Progenitor cell of endocrine pancreas (in vitro differentiated cells): ENCODE data around the gene CFAP210. TPM values are rescaled to one million over a fixed set of nuclear protein-coding genes. Genes with fewer than 3 reads are reported as not detected.

Experiments used
- DNase-seq: peaks from one replicate; pipeline ENCODE4 v3.0.0; 2021; ENCODE audit warnings: low spot score; ENCODE audit not compliant: unreplicated experiment
- H3K27ac Mint-ChIP-seq: 2 replicates; pipeline ENCODE4 v1.8.0; 2021; ENCODE audit warnings: mild to moderate bottlenecking, moderate library complexity, mixed read lengths
- H3K27me3 Mint-ChIP-seq: 2 replicates; pipeline ENCODE4 v1.8.0; 2021; ENCODE audit warnings: mixed read lengths
- H3K36me3 Mint-ChIP-seq: 2 replicates; pipeline ENCODE4 v1.8.0; 2022; ENCODE audit warnings: mixed read lengths; ENCODE audit not compliant: insufficient read depth
- H3K4me1 Mint-ChIP-seq: 2 replicates; pipeline ENCODE4 v1.8.0; 2021; ENCODE audit warnings: low read depth, mixed read lengths
- H3K4me3 Mint-ChIP-seq: 2 replicates; pipeline ENCODE4 v1.8.0; 2021; ENCODE audit warnings: low read depth, mild to moderate bottlenecking, moderate library complexity, mixed read lengths
- H3K9me3 Mint-ChIP-seq: 2 replicates; pipeline ENCODE4 v1.8.0; 2021; ENCODE audit warnings: low read depth, mixed read lengths
- CTCF ChIP-seq: fragments of 200-600 bp; sonication (generic); IDR thresholded peaks from one replicate; pipeline ENCODE4 v1.5.0; 2021; ENCODE audit warnings: antibody characterized with exemption, mild to moderate bottlenecking; ENCODE audit not compliant: unreplicated experiment
- total RNA-seq: library from RNA; stranded (reverse); gene quantifications from 2 replicates; pipeline ENCODE4 v1.2.1, GENCODE V29; 2021

The CFAP210 gene
- total RNA-seq, 1 donor from 2014 or later, result 1.6 TPM

GRCh38 chr2:169644173-169644572 is 50.0 kb downstream of the CFAP210 start:
- peaks cover 5% of the 10 kb centered on the region for H3K4me1 Mint-ChIP-seq

GRCh38 chr2:169641464-169641863 is 52.7 kb downstream of the CFAP210 start:
- H3K4me1 Mint-ChIP-seq, result peaks cover 5% of the 10 kb centered on the region
- H3K36me3 Mint-ChIP-seq, result no peaks in the 10 kb centered on the region
- no peak for TF ChIP-seq CTCF
- H3K9me3 Mint-ChIP-seq, result no peaks in the 10 kb centered on the region
- no peaks in the 10 kb centered on the region for H3K27me3 Mint-ChIP-seq
- DNase-seq, result no peak
- no peak overlapping the region for H3K4me3 Mint-ChIP-seq
- H3K27ac Mint-ChIP-seq, result no peak overlapping the region

More at GRCh38 chr2:169644173-169644572, 50.0 kb downstream of the CFAP210 start:
- DNase-seq, result no peak
- Mint-ChIP-seq H3K27me3 (no peaks in the 10 kb centered on the region), H3K27ac (no peak overlapping the region), H3K36me3 (no peaks in the 10 kb centered on the region), H3K4me3 (no peak overlapping the region), H3K9me3 (no peaks in the 10 kb centered on the region)
- TF ChIP-seq CTCF, result no peak

GRCh38 chr2:169640104-169640503 is 54.1 kb downstream of the CFAP210 start:
- no peaks in the 10 kb centered on the region for H3K27me3 Mint-ChIP-seq

DNA sequence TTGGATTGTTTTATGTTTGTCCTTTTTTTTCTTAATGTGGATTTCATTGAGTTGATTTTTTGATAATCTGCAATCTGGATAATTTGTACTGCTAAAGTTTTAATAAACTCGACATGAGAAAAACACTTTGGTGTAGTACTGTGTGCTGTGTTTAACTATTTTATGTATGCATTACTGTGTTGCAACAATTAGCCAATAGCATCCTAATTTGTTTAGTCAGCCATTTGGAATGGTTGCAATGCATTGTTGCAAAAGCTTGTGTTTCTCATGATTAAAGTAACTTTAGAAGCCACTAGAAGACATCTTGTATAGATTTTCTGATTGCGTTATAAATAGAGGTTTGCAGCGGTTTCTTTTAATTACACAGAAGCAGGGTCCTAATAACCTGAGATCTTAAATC is 56.6 kb downstream of the CFAP210 start:
- DNase-seq, result no peak
- H3K4me1 Mint-ChIP-seq, result peaks cover 5% of the 10 kb centered on the region
- no peak overlapping the region for H3K4me3 Mint-ChIP-seq
- H3K36me3 Mint-ChIP-seq, result peaks cover 9% of the 10 kb centered on the region
- no peaks in the 10 kb centered on the region for H3K9me3 Mint-ChIP-seq
- H3K27me3 Mint-ChIP-seq, result no peaks in the 10 kb centered on the region
- no peak overlapping the region for H3K27ac Mint-ChIP-seq
- no peak for TF ChIP-seq CTCF

More at GRCh38 chr2:169640104-169640503, 54.1 kb downstream of the CFAP210 start:
- Mint-ChIP-seq H3K9me3 (no peaks in the 10 kb centered on the region), H3K4me1 (peaks cover 5% of the 10 kb centered on the region), H3K4me3 (no peak overlapping the region), H3K27ac (no peak overlapping the region), H3K36me3 (no peaks in the 10 kb centered on the region)
- TF ChIP-seq CTCF, result no peak
- DNase-seq, result no peak

DNA sequence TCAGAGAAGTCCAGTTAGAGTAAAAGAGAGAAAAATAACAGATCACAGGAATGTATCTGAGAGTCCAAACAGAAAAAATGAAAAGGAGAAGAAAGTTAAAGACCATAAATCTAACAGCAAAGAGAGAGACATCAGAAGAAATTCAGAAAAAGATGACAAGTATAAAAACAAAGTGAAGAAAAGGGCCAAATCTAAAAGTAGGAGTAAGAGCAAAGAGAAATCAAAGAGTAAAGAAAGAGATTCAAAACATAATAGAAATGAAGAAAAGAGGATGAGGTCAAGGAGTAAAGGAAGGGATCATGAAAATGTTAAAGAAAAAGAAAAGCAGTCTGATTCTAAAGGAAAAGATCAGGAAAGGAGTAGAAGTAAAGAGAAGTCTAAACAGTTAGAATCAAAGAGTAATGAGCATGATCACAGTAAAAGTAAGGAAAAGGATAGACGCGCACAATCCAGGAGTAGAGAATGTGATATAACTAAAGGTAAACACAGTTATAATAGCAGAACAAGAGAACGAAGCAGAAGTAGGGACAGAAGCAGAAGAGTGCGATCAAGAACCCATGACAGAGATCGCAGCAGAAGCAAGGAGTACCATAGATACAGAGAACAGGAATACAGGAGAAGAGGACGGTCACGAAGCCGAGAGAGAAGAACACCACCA is 57.6 kb downstream of the CFAP210 start:
- Mint-ChIP-seq H3K27me3 (no peaks in the 10 kb centered on the region), H3K4me3 (no peak overlapping the region), H3K36me3 (peaks cover 12% of the 10 kb centered on the region), H3K27ac (no peak overlapping the region), H3K9me3 (no peaks in the 10 kb centered on the region), H3K4me1 (peaks cover 4% of the 10 kb centered on the region)
- no peak for TF ChIP-seq CTCF
- DNase-seq, result no peak
